ENCODE measurements around the gene PCDHGA2. TPM values are rescaled to one million over a fixed set of nuclear protein-coding genes. Genes with fewer than 3 reads are reported as not detected.

PCDHGA2 gene
- total RNA-seq, 1 donor from 2014 or later = 0.79 TPM

Other genes starting within 250 kb of the PCDHGA2 start
- gene PCDHB2, start 244.1 kb upstream of the PCDHGA2 start, total RNA-seq = 0.14 TPM in 1 of 2 replicates, not detected in the other
- 0.05 TPM in 1 of 2 replicates, not detected in the other for gene PCDHB3, start 238.3 kb upstream of the PCDHGA2 start, total RNA-seq
- not detected in 2 replicates for gene PCDHB4, start 216.9 kb upstream of the PCDHGA2 start, total RNA-seq
- gene PCDHB5, start 203.6 kb upstream of the PCDHGA2 start, total RNA-seq = 0.63 TPM in 1 of 2 replicates, not detected in the other
- gene PCDHB6, start 188.7 kb upstream of the PCDHGA2 start, total RNA-seq = 0.14 TPM in 1 of 2 replicates, not detected in the other
- gene PCDHB7, start 166.1 kb upstream of the PCDHGA2 start, total RNA-seq = not detected in 2 replicates
- 0.07 TPM in 1 of 2 replicates, not detected in the other for gene PCDHB8, start 161.0 kb upstream of the PCDHGA2 start, total RNA-seq
- gene PCDHB16, start 156.4 kb upstream of the PCDHGA2 start, total RNA-seq = 0.07 and 0.14 TPM in 2 replicates
- gene PCDHB9, start 151.6 kb upstream of the PCDHGA2 start, total RNA-seq = 0.07 TPM in 1 of 2 replicates, not detected in the other
- 0.05 and 0.21 TPM in 2 replicates for gene PCDHB10, start 146.4 kb upstream of the PCDHGA2 start, total RNA-seq
- 0.09 TPM in 1 of 2 replicates, not detected in the other for gene PCDHB11, start 139.1 kb upstream of the PCDHGA2 start, total RNA-seq
- 0.05 and 0.07 TPM in 2 replicates for gene PCDHB12, start 130.0 kb upstream of the PCDHGA2 start, total RNA-seq
- gene PCDHB13, start 124.8 kb upstream of the PCDHGA2 start, total RNA-seq = 0.09 and 0.14 TPM in 2 replicates
- gene PCDHB14, start 115.4 kb upstream of the PCDHGA2 start, total RNA-seq = 0.21 and 0.65 TPM in 2 replicates
- 0.07 and 0.28 TPM in 2 replicates for gene PCDHB15, start 93.4 kb upstream of the PCDHGA2 start, total RNA-seq
- not detected in 2 replicates for gene SLC25A2, start 34.7 kb upstream of the PCDHGA2 start, total RNA-seq
- gene TAF7, start 18.0 kb upstream of the PCDHGA2 start, total RNA-seq = 28.8 and 30.0 TPM in 2 replicates
- gene PCDHGA1, start 8.2 kb upstream of the PCDHGA2 start, total RNA-seq = 0.28 TPM in 1 of 2 replicates, not detected in the other
- gene PCDHGA3, start 5.1 kb downstream of the PCDHGA2 start, total RNA-seq = 0.14 and 0.21 TPM in 2 replicates
- gene PCDHGB1, start 11.3 kb downstream of the PCDHGA2 start, total RNA-seq = 0.07 TPM in 1 of 2 replicates, not detected in the other
- gene PCDHGA4, start 16.3 kb downstream of the PCDHGA2 start, total RNA-seq = 0.23 and 0.63 TPM in 2 replicates
- 0.42 TPM in 1 of 2 replicates, not detected in the other for gene PCDHGB2, start 21.2 kb downstream of the PCDHGA2 start, total RNA-seq
- gene PCDHGA5, start 25.4 kb downstream of the PCDHGA2 start, total RNA-seq = 0.05 and 0.07 TPM in 2 replicates
- 0.35 and 0.46 TPM in 2 replicates for gene PCDHGB3, start 31.5 kb downstream of the PCDHGA2 start, total RNA-seq
- 0.37 and 0.63 TPM in 2 replicates for gene PCDHGA6, start 35.1 kb downstream of the PCDHGA2 start, total RNA-seq
- 0.92 and 1.2 TPM in 2 replicates for gene PCDHGA7, start 44.0 kb downstream of the PCDHGA2 start, total RNA-seq
- 2.2 and 3.0 TPM in 2 replicates for gene PCDHGB4, start 48.9 kb downstream of the PCDHGA2 start, total RNA-seq
- 0.35 and 0.51 TPM in 2 replicates for gene PCDHGA8, start 53.9 kb downstream of the PCDHGA2 start, total RNA-seq
- gene PCDHGB5, start 59.2 kb downstream of the PCDHGA2 start, total RNA-seq = 6.1 and 7.2 TPM in 2 replicates
- gene PCDHGA9, start 64.0 kb downstream of the PCDHGA2 start, total RNA-seq = 1.2 and 1.8 TPM in 2 replicates
- gene PCDHGB6, start 69.3 kb downstream of the PCDHGA2 start, total RNA-seq = 1.1 and 1.5 TPM in 2 replicates
- 4.7 and 6.2 TPM in 2 replicates for gene PCDHGA10, start 74.2 kb downstream of the PCDHGA2 start, total RNA-seq
- 3.2 and 4.1 TPM in 2 replicates for gene PCDHGB7, start 78.9 kb downstream of the PCDHGA2 start, total RNA-seq
- gene PCDHGA11, start 82.3 kb downstream of the PCDHGA2 start, total RNA-seq = 3.3 and 5.2 TPM in 2 replicates
- gene PCDHGA12, start 91.7 kb downstream of the PCDHGA2 start, total RNA-seq = 4.7 and 5.6 TPM in 2 replicates
- 21.0 and 27.2 TPM in 2 replicates for gene PCDHGC3, start 137.2 kb downstream of the PCDHGA2 start, total RNA-seq
- 0.05 and 0.21 TPM in 2 replicates for gene PCDHGC4, start 146.3 kb downstream of the PCDHGA2 start, total RNA-seq
- gene PCDHGC5, start 150.3 kb downstream of the PCDHGA2 start, total RNA-seq = 0.79 and 1.1 TPM in 2 replicates